ENCODE data around the gene SASH1. TPM values are rescaled to one million over a fixed set of nuclear protein-coding genes. Genes with fewer than 3 reads are reported as not detected.

SASH1 gene
- total RNA-seq, 2 donors from 2014 or later: 77.0 to 82.3 TPM

- H3K9me3 ChIP-seq: no peaks in the 10 kb centered on the region
- H3K4me1 ChIP-seq (ENCODE audit: control insufficient read depth in 1 of 2, low read depth in 2 of 2): peaks cover under 1 to 43% of the 10 kb centered on the region in 2 donors
- H3K27me3 ChIP-seq (replicated peaks; ENCODE audit: insufficient read depth): no peaks in the 10 kb centered on the region
- peaks cover 5% of the 10 kb centered on the region for H3K36me3 ChIP-seq
- H3K4me3 ChIP-seq: no peak overlapping the region
- no peak for TF ChIP-seq CTCF (IDR thresholded peaks at IDR 0.05)
- no peak for DNase-seq (ENCODE audit: low spot score)
- ATAC-seq (ENCODE audit: insufficient number of reproducible peaks, low FRiP score, low read depth): no peak
- H3K27ac ChIP-seq: peak overlapping the region; percentile 43 to 62
Measured at GRCh38 chr6:148470606-148471465, 128.2 kb downstream of the SASH1 start.

- ATAC-seq (ENCODE audit: insufficient number of reproducible peaks, low FRiP score, low read depth) (no peak), DNase-seq (ENCODE audit: low spot score) (no peak)
- TF ChIP-seq CTCF (IDR thresholded peaks at IDR 0.05): no peak
- no peaks in the 10 kb centered on the region for H3K9me3 ChIP-seq
- H3K4me3 ChIP-seq: peak overlapping the region; percentile 45
- peak overlapping the region; percentile 43 to 62 for H3K27ac ChIP-seq
- no peaks in the 10 kb centered on the region for H3K27me3 ChIP-seq (replicated peaks; ENCODE audit: insufficient read depth)
- H3K36me3 ChIP-seq: peaks cover 7% of the 10 kb centered on the region
- peaks cover 0 to 35% of the 10 kb centered on the region in 2 donors for H3K4me1 ChIP-seq (ENCODE audit: control insufficient read depth in 1 of 2, low read depth in 2 of 2)
Measured at GRCh38 chr6:148471624-148472159, 129.1 kb downstream of the SASH1 start.

DNA sequence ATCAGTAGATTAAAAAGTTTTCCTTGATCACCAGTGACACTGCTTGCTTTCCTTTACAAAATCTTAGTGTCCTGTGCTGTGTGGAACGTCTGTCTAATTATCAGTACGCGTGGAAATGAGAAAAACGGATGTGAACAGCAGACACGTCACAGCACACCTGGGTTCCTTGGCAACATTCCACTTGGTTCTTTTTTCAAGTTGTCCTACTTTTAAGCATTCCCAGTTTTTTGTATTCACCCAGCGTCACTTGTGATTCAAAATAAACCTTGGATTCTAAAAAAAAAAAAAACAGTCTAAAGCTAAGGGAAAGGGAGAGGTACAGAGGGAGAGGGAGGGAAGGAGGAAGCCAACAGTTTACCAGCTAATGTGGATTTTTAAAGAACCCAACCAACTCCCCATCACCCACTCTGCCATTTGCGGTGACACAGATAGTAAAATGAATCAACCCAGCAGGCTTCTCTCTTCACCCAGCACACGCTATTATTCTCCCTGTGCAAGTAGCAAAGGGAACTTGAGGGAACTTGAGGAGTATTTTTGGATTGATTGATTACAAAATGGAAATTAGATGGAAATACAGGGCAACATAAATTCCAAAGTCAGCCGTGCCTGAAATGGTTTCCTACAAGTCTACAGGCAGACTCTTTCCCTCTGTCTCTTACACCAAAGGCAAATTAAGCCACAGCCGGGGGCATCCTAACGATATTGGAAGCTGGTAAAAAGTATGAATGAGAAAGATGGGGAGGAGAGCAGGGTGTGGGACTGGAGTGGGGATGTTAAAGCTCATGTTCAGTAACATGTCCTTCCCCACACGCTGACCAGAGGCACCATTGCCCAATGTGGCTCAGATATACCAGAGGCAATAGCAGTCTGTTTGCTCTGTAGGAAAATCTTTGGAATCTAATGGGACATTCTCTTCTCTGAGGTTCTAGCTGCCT is 129.8 kb downstream of the SASH1 start:
- Histone ChIP-seq H3K27ac (peak overlapping the region; percentile 43 to 62), H3K36me3 (peaks cover 7% of the 10 kb centered on the region), H3K27me3 (replicated peaks; ENCODE audit: insufficient read depth) (no peaks in the 10 kb centered on the region), H3K9me3 (no peaks in the 10 kb centered on the region), H3K4me1 (ENCODE audit: control insufficient read depth in 1 of 2, low read depth in 2 of 2) (peaks cover 0 to 27% of the 10 kb centered on the region in 2 donors), H3K4me3 (peak overlapping the region; percentile 45)
- no peak for TF ChIP-seq CTCF (IDR thresholded peaks at IDR 0.05)
- no peak for ATAC-seq (ENCODE audit: insufficient number of reproducible peaks, low FRiP score, low read depth)
- DNase-seq (ENCODE audit: low spot score): no peak

DNA sequence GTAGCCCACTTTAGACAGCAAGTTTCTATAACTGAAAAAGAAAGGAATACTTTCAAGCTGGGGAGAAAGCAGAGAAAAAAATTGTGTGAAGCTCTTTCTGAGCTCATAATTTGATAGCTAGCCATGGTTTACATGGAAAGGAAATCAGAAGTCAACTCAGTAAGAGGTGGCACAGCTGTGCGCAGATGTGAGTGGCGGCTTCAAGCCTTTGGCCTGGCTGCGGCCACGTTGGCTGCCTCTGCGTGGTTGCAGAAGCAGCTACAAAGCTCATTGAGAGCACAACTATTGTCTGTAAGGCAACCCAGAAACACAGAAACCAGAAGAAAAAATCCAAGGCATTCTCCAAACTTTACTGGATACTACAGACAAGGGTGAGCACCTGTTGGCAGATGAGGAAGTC is 136.9 kb downstream of the SASH1 start:
- H3K9me3 ChIP-seq: no peaks in the 10 kb centered on the region
- ATAC-seq (ENCODE audit: insufficient number of reproducible peaks, low FRiP score, low read depth) (no peak), DNase-seq (ENCODE audit: low spot score) (no peak)
- H3K36me3 ChIP-seq: peaks cover 7% of the 10 kb centered on the region
- H3K27ac ChIP-seq: no peak overlapping the region
- no peak overlapping the region for H3K4me3 ChIP-seq
- H3K4me1 ChIP-seq (ENCODE audit: control insufficient read depth in 1 of 2, low read depth in 2 of 2): no peaks in the 10 kb centered on the region
- no peak for TF ChIP-seq CTCF (IDR thresholded peaks at IDR 0.05)
- H3K27me3 ChIP-seq (replicated peaks; ENCODE audit: insufficient read depth): no peaks in the 10 kb centered on the region

DNA sequence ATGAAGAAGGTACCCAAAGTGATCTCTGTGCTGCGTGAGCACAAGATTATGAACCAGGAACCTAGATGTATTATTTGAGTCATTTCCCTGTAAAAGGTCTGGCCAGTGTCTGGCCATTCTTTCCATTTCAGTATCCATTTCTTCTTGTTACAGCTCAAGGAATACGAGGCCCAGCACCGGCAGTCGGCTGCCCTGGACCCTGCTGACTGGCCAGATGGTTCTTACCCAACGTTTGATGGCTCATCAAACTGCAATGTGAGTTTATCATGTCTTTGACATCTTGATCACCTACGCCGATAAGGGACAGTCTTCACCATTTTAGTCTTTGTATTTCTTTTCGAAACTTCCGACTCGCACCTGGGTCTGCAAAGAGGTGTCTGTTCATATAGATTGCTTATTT is 144.8 kb downstream of the SASH1 start:
- ATAC-seq (ENCODE audit: insufficient number of reproducible peaks, low FRiP score, low read depth): no peak
- TF ChIP-seq CTCF (IDR thresholded peaks at IDR 0.05): no peak
- H3K36me3 ChIP-seq: no peaks in the 10 kb centered on the region
- H3K27me3 ChIP-seq (replicated peaks; ENCODE audit: insufficient read depth): no peaks in the 10 kb centered on the region
- no peak for DNase-seq (ENCODE audit: low spot score)
- H3K27ac ChIP-seq: no peak overlapping the region
- no peak overlapping the region for H3K4me3 ChIP-seq
- no peaks in the 10 kb centered on the region for H3K9me3 ChIP-seq
- peaks cover 0 to 11% of the 10 kb centered on the region in 2 donors for H3K4me1 ChIP-seq (ENCODE audit: control insufficient read depth in 1 of 2, low read depth in 2 of 2)

Data from thoracic aorta (tissue), 2 donors.